CD4-positive, alpha-beta T cell treated with Interleukin-2 at 100 ng/mL for 4 hours (primary cell): ENCODE measurements around the gene TRIM31.
A peak's percentile ranks its signal among the peaks of the same experiment; 100 is the strongest.

Experiments
- DNase-seq: peaks from one replicate; pipeline ENCODE4 v3.0.0-alpha.2; 2020; ENCODE audit warnings: low spot score

The TRIM31 gene

DNA sequence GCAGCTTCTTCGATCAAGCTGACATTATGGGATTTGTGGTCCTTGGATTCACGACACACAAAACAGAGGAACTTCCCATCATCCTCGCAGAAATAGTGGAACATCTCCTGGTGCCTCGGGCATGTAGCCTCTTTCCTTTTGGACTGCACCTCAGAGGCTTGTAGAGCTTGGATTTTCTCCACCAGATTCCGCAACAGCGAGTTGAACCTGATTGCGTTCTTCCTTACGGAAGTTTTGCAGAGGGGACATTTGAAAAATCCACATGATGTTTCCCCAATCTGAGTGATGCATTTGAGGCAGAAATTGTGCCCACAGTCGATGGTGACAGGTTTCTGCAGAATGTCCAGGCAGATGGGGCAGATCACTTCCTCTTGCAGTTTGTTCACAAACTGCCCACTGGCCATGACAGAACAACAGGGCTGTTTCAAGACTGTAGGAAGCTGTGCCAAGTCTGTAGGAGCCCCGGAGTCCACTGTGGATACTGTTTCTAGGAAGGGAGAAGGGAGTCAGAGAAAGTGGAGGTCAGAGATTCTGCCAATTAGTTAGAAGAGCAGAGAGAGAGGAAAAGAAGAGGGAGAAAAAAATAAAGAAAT lies 392 bp downstream of the TRIM31 start:
- no peak for DNase-seq

DNA sequence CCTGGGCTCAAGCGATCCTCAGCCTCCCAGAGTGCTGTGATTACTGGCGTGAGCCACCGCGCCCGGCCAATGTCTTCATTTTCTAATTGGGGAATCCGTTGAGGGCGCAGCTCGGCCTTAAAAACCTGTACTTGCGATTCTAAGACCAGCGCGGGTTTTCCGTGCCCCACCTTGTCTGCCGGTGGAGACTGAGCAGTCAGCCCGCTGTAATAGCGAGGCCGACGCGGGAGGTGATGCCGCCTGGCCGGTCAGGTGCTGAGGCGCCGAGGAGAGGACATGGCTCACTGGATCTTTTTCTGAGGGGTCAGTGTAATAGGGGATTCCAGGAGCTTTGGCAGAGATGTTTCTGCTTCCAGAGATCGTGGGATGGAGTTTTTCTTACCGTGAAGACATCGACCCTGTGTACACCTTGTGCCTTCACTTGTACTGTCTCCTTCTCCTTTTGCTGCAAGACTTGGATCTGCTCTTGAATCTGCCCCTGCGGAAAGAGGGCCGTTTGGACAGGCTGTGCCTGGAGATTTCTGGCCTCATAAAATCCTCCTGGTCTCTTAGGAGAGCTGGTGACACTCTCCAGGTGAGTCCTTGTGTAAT lies 1.5 kb downstream of the TRIM31 start:
- DNase-seq: no peak

DNA sequence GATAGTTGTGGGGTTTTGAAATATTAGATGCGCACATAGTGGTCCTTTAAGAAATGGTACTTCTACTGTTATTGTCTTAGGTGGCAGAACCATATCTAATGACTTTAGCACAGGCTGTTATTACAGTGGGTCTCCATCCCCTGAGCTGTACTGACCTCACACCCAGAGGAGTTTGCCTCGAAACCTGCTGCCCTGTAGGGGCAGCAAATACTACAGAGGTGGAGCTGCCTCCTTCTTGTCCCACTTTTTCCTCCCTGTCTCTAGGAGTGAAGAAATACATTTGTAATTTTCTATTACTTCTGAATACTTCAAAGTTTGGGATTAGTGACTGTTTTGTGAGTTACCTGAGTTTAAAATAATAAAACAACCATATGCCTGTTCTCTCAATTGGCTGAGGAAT lies 8.2 kb downstream of the TRIM31 start:
- no peak for DNase-seq

GRCh38 chr6:30103872-30104179 lies 9.1 kb downstream of the TRIM31 start:
- DNase-seq: no peak

GRCh38 chr6:30102970-30103871 lies 9.7 kb downstream of the TRIM31 start:
- peak; percentile 89 for DNase-seq

GRCh38 chr6:30102414-30102969 lies 10.4 kb downstream of the TRIM31 start:
- DNase-seq: no peak

GRCh38 chr6:30101444-30102413 lies 11.2 kb downstream of the TRIM31 start:
- peak; percentile 55 for DNase-seq

- DNase-seq: no peak
Measured at GRCh38 chr6:30100585-30101443, 12.1 kb downstream of the TRIM31 start.

DNA sequence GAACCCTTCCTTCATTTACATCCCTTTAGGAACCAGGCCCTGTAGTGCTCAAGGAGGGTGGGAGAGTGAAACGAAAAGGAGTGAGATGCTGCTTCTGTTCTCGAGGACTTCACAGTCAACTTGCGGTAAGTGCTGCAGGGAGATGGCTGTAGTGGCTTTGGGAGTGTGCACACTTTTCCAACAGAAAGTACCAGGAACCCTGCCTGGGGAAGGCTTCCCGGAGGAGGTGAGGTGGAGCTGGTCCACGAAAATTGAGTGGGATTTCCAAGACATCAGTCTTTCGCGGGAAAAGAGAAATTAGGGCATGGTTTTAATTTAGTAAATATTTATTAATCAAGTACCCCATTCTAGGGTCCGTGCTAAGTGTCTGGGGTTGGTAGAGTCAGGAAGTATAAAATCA lies 12.7 kb downstream of the TRIM31 start:
- no peak for DNase-seq

DNA sequence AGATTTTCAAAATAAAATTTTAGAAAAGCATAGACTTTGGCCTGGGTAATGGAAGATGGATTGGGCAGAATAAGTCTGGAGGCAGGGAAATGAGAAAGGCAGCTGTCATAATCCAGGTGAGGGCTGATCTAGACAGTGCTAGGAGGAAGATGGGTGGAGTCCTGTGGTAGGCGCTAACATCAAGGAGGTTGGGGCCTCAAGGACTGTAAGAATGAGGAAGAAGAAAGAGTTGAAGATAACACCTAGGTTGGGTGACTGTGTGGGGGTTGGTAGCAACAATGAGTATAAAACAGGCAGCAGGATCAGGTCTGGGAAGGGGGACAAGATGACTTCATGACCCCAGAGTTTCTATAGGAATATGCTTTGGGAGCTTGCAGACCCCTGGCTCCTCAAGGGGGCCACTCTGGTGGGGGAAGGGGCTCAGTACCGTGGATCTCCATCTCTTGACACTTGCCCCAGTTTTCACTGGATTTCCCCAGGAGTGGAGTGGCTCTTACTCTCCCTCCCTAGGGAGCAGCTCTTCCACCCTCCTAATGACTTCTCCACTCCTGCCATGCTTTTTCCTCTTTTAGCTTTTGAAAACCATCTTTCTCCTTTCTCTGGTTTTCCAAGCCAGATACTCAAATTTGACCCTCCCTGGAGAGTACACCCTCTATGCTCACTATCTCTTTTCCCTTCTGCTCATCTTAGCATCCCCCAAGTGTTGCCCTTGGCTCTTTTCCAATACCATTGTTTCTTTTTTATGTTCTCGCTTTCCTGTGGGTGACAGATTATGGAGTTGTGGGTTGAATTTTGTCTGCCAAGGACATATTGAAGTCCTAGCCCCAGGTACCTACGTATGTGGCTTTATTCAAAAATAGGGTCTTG lies 14.8 kb downstream of the TRIM31 start:
- no peak for DNase-seq

GRCh38 chr6:30096829-30097228 lies 16.1 kb downstream of the TRIM31 start:
- DNase-seq: no peak

GRCh38 chr6:30093951-30094661 lies 18.8 kb downstream of the TRIM31 start:
- DNase-seq: no peak

DNA sequence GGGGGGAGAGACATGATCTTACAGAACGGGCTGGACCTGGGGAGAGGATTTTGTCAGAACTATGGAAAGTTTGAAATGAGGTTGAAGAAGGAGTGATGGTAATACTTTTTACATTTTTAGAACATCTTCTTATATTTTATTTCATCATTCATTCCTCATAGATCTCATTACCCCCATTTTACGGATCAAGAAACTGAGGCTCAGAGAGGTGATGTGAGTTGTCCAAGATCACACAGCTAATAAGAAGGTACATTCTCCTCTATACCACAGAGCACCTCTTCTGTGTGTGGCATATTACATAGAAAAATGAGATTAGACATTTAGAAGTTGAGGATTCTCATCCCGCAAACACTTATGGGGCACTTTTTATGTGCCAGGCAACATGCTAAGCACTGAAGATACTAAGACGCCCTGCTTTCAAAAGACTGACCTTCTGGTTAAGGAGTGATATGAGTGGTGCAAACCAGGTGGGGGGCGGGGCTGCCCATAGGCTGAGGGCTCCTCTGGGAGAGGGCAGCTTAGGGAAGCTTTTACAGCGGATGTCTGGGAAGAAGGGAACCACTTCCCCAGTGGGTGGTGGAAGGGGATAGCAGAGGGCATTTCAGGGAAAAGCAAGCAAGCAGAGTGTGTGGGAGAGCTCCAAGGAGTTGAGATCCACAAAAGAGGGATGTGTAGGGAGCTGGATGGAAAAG lies 19.9 kb downstream of the TRIM31 start:
- DNase-seq: no peak

- DNase-seq: no peak
Measured at GRCh38 chr6:30091577-30092381, 21.1 kb downstream of the TRIM31 start.

- DNase-seq: no peak
Measured at GRCh38 chr6:30087876-30088275, 25.0 kb downstream of the TRIM31 start.

DNA sequence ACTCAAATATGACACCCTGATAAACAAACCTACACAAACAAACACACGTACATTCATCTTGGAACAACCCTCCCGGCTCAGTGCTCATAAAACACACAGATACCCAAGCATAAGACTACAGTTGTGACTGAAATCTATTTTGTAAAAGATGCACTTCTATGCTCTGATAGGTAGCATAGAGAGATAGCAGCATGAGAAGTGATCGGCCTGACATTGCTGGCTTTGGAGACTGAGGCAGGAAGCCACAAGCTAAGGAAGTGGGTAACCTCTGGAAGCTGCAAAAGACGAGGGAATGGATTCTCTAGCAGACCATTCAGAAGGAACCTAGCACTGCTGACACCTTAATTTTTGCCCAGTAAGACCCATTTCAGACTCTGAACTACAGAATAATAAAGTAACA lies 35.7 kb downstream of the TRIM31 start:
- no peak for DNase-seq

DNA sequence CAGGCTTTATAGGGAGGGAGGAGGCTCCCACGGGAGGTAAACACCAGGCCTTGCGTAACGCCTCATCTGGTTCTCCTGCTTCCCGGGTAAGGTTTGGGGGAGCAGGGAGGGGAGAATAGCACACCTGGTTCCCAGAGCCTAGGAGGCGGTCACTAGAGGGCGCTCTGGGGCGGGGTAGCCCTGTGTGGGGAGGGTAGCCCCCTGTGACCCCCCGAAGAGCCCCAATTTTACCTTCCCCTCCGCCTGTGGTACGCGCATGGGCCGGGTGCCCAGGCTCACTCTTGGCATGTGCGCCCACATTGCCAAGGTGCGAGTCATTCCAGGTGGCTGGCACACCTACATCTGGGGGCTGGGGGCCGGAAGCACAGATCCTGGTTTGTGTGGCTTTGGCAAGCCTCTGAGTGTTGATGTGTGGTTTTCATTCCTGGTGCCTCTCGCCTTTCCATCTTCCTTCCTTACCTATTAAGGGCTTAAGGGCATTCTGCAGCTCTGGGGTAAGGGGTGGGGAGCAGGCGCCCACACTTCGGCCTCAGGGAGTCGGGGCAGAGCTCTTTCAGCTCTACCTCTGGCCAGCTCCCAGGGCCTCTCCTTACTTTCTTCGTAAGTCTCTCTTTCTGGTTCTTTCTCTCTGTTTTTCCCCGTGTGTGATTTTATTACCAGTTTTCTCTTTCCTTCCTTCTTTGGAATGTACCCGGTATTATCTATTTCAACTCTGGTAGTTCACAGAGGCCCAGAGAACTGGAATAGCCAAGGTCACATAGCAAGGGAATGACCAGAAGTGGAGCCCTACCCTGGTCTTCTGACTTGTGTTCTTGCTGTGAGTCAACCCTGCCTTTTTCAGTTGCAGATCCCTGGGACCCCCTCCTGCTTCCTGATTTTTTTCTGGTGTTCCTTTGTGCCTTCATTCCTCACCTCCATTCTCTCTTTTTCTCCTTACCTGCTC lies 36.8 kb downstream of the TRIM31 start:
- no peak for DNase-seq
